Breast epithelium (tissue), 4 donors: ENCODE results near the gene STIP1. TPM values are rescaled to one million over a fixed set of nuclear protein-coding genes. Genes with fewer than 3 reads are reported as not detected.

Source experiments
- DNase-seq, 2 donors: peaks; one replicate each; pipeline ENCODE4 v3.0.0-alpha.2; 2019; ENCODE audit warnings: low spot score in 2 of 2
- H3K27ac ChIP-seq, 2 donors: fragments of 200-600 bp; sonication (generic) in 1 of 2; one replicate each; pipeline ENCODE4 v1.5.1; 2016 to 2019; ENCODE audit warnings: mild to moderate bottlenecking in 1 of 2
- H3K27me3 ChIP-seq, 2 donors: fragments of 200-600 bp; sonication (generic) in 1 of 2; one replicate each; pipeline versions ENCODE4 v1.5.1 to v1.6.0; 2017 to 2019; ENCODE audit warnings: control low read depth in 1 of 2, mild to moderate bottlenecking in 1 of 2
- H3K36me3 ChIP-seq: fragments of 200-600 bp; one replicate; pipeline ENCODE4 v1.5.1; 2019
- H3K4me1 ChIP-seq, 2 donors: fragments of 200-600 bp; sonication (generic); one replicate each; pipeline ENCODE4 v1.5.1; 2016 to 2019; ENCODE audit warnings: control low read depth in 1 of 2
- H3K4me3 ChIP-seq, 3 donors: fragments of 200-600 bp; sonication (generic); 1 replicate in 2 of 3; 2 replicates in 1 of 3; pipeline ENCODE4 v1.5.1; 2016 to 2019; ENCODE audit warnings: mild to moderate bottlenecking in 3 of 3, moderate library complexity in 2 of 3
- H3K9me3 ChIP-seq, 2 donors: fragments of 200-600 bp; sonication (generic) in 1 of 2; one replicate each; pipeline ENCODE4 v1.5.1; 2016 to 2019; ENCODE audit warnings: control low read depth in 1 of 2
- POLR2A ChIP-seq: fragments of 450-650 bp; IDR thresholded peaks from one replicate; pipeline ENCODE4 v1.6.1; 2016; ENCODE audit warnings: antibody characterized with exemption, mild to moderate bottlenecking, moderate library complexity
- POLR2AphosphoS5 ChIP-seq, 3 donors: sonication (generic); formaldehyde crosslinking; IDR thresholded peaks; one replicate each; pipeline ENCODE4 v1.6.1; 2017; ENCODE audit warnings: antibody characterized with exemption in 3 of 3
- intact Hi-C: fragments of 100-400 bp; cut with DNase I; formaldehyde crosslinking; loops from one replicate; pipeline ENCODE4 v1.15.1; 2023; ENCODE audit warnings: low total_unique reads
- total RNA-seq, 3 donors: library from RNA; depleted of rRNA; stranded (reverse); fragments of >200 nt; gene quantifications; one replicate each; pipeline ENCODE4 v1.1.0, GENCODE V29; 2016
- TF ChIP-seq, protein P1 (sequence below), 3 donors: fragments of 450-650 bp; IDR thresholded peaks; one replicate each; pipeline ENCODE4 v1.5.1; 2016 to 2017; ENCODE audit warnings: antibody characterized with exemption in 3 of 3, mild to moderate bottlenecking in 3 of 3, moderate library complexity in 3 of 3

STIP1 gene
- total RNA-seq, 3 donors from 2014 or later = 88.5 to 114 (median 106) TPM

DNA sequence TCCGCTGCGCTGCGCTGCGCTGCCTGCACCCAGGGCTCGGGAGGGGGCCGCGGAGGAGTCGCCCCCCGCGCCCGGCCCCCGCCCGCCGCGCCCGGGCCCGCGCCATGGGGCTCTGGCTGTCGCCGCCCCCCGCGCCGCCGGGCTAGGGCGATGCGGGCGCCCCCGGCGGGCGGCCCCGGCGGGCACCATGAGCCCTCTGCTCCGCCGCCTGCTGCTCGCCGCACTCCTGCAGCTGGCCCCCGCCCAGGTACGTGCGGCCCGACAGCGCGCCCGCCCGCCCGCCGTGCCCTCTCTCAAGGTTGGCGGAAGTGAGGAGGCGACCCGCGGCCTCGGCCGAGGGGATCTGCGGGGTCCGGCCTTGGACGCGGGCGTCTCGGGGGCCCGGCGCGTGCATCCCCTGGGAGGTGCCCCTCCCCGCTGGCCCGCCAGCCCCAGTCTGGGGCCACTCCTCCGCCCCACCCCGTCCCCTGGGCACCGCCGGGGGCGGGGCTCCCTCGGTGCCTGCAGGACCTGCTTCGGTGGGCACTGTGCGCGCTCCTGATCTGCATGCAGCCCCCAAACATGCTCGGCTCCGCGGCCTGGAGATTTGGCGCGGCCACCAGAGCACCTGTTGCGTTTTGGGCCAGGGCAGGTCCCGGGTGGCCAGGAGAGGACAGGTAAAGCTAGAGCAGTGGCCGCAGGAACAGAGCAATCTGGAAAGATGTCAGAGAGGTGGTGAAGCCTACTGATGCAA lies 48.8 kb downstream of the STIP1 start:
- peak overlapping the region; percentile 78 to 94 for H3K27ac ChIP-seq
- H3K4me3 ChIP-seq = peak overlapping the region; percentile 71 to 96 (median 75)
- intact Hi-C loops = no loop called here
- no peaks in the 10 kb centered on the region for H3K9me3 ChIP-seq
- no peaks in the 10 kb centered on the region for H3K36me3 ChIP-seq
- peaks cover 8 to 16% of the 10 kb centered on the region in 2 donors for H3K4me1 ChIP-seq
- TF ChIP-seq, protein P1, sequence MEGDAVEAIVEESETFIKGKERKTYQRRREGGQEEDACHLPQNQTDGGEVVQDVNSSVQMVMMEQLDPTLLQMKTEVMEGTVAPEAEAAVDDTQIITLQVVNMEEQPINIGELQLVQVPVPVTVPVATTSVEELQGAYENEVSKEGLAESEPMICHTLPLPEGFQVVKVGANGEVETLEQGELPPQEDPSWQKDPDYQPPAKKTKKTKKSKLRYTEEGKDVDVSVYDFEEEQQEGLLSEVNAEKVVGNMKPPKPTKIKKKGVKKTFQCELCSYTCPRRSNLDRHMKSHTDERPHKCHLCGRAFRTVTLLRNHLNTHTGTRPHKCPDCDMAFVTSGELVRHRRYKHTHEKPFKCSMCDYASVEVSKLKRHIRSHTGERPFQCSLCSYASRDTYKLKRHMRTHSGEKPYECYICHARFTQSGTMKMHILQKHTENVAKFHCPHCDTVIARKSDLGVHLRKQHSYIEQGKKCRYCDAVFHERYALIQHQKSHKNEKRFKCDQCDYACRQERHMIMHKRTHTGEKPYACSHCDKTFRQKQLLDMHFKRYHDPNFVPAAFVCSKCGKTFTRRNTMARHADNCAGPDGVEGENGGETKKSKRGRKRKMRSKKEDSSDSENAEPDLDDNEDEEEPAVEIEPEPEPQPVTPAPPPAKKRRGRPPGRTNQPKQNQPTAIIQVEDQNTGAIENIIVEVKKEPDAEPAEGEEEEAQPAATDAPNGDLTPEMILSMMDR (IDR thresholded peaks at IDR 0.05) = no peak
- TF ChIP-seq POLR2A (no peak), POLR2AphosphoS5 (IDR thresholded peaks at IDR 0.05) (no peak)
- DNase-seq = no peak
- H3K27me3 ChIP-seq = no peaks in the 10 kb centered on the region

DNA sequence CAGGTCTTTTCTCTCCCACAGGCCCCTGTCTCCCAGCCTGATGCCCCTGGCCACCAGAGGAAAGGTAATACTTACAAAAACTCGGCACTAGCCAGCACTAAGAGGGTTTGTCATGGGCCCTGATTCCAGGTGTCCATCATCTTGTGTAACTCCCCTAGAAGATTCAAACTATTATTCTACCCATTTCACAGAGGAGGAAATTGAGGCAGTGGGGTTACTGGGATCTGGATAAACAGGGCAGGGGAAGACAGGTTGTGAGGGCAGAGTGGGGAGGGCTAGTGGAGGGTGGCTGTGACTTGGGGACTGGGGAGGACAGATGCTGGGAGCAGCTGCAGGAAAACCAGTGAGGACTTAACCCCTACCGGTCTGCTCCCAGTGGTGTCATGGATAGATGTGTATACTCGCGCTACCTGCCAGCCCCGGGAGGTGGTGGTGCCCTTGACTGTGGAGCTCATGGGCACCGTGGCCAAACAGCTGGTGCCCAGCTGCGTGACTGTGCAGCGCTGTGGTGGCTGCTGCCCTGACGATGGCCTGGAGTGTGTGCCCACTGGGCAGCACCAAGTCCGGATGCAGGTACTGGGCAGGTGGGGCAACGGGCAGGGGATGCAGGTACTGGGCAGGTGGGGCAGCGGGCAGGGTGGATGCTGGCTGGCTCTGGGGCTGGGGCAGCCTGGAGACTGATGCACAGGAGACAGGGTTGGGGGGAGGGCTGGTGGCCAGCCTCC lies 49.6 kb downstream of the STIP1 start:
- Histone ChIP-seq H3K9me3 (no peaks in the 10 kb centered on the region), H3K4me1 (peaks cover 12 to 16% of the 10 kb centered on the region in 2 donors), H3K4me3 (peak overlapping the region; percentile 71 to 96 (median 75)), H3K27ac (peak overlapping the region; percentile 78 to 94), H3K27me3 (no peaks in the 10 kb centered on the region), H3K36me3 (no peaks in the 10 kb centered on the region)
- intact Hi-C loops = no loop called here
- no peak for DNase-seq
- no peak for TF ChIP-seq POLR2AphosphoS5 (IDR thresholded peaks at IDR 0.05)
- TF ChIP-seq, protein P1 (IDR thresholded peaks at IDR 0.05) = no peak
- TF ChIP-seq POLR2A = no peak

DNA sequence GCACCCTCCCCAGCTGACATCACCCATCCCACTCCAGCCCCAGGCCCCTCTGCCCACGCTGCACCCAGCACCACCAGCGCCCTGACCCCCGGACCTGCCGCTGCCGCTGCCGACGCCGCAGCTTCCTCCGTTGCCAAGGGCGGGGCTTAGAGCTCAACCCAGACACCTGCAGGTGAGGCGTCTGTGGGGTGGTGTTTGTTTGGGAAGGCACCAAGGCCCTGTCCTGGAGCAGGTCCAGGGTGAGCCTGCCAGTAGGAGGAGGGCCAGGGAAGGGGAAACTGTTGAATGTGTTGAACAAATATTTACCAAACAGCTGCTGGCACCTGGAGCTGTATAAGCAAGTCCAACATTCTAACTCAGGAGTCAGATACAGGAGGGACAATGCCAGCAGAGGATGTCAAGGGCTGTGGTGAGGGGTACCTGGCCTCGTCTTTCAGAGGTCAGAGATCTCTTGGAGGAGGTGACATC lies 51.5 kb downstream of the STIP1 start:
- H3K4me3 ChIP-seq = peak overlapping the region in 2 of 3 donors; percentile 3 to 26
- no peaks in the 10 kb centered on the region for H3K36me3 ChIP-seq
- H3K4me1 ChIP-seq = peaks cover 12 to 16% of the 10 kb centered on the region in 2 donors
- H3K9me3 ChIP-seq = no peaks in the 10 kb centered on the region
- TF ChIP-seq, protein P1 (IDR thresholded peaks at IDR 0.05) = no peak
- peak in 1 of 3 donors; percentile 10 for TF ChIP-seq POLR2AphosphoS5 (IDR thresholded peaks at IDR 0.05)
- peak overlapping the region; percentile 61 to 100 for H3K27ac ChIP-seq
- peak; percentile 87 to 92 for DNase-seq
- no peaks in the 10 kb centered on the region for H3K27me3 ChIP-seq
- intact Hi-C loops = no loop called here

DNA sequence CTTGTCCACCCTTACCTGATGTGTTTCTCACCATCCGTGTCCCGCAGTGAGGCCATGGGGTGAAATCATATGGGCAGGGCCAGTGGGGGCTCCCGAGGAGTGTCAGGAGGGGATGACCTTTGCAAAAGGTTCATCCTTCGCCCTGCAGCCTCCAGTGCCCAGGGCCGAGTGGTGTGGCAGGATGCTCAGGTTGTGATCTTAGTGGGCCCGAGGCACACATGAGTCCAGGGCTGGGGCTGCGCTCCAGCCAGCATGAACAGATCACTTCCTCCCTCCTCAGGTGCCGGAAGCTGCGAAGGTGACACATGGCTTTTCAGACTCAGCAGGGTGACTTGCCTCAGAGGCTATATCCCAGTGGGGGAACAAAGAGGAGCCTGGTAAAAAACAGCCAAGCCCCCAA lies 52.1 kb downstream of the STIP1 start:
- peaks cover 12 to 16% of the 10 kb centered on the region in 2 donors for H3K4me1 ChIP-seq
- intact Hi-C loops = no loop called here
- peak overlapping the region; percentile 61 to 100 for H3K27ac ChIP-seq
- no peak for DNase-seq
- H3K4me3 ChIP-seq = no peak overlapping the region
- no peaks in the 10 kb centered on the region for H3K36me3 ChIP-seq
- no peaks in the 10 kb centered on the region for H3K9me3 ChIP-seq
- TF ChIP-seq POLR2A = no peak
- TF ChIP-seq, protein P1 (IDR thresholded peaks at IDR 0.05) = no peak
- TF ChIP-seq POLR2AphosphoS5 (IDR thresholded peaks at IDR 0.05) = no peak
- H3K27me3 ChIP-seq = no peaks in the 10 kb centered on the region

DNA sequence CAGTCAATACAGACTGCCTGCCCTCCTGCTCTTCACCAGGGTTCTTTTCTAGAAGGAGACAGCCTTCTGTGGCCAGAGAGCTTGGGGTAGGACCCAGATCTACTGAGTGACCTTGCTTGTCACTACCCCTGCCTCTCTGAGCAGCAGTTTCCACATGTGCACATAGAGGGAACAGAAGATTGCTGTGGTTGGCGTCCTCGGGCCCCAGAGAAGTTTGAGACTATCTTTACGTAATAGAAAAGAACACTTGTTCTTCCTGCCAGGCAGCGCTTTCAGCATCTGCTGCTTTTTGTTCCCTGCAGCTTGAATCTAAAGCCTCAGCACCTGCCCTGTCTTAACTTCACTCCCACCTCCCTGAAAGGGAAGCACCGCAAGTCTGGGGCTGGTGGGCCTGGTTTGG lies 53.0 kb downstream of the STIP1 start:
- TF ChIP-seq POLR2A = no peak
- TF ChIP-seq, protein P1 (IDR thresholded peaks at IDR 0.05) = no peak
- no peak for TF ChIP-seq POLR2AphosphoS5 (IDR thresholded peaks at IDR 0.05)
- Histone ChIP-seq H3K4me3 (no peak overlapping the region), H3K27ac (peak overlapping the region; percentile 61 to 100), H3K27me3 (no peaks in the 10 kb centered on the region), H3K36me3 (no peaks in the 10 kb centered on the region), H3K4me1 (peaks cover 6 to 12% of the 10 kb centered on the region in 2 donors), H3K9me3 (no peaks in the 10 kb centered on the region)
- intact Hi-C loops = no loop called here
- DNase-seq = no peak
